SK-N-SH treated with all-trans-retinoic acid at 6 μM for 48 hours (cell line): ENCODE data around the gene TMEM269.

Experiments
- ARNTL ChIP-seq: fragments of 450-650 bp; formaldehyde crosslinking; IDR thresholded peaks from 2 replicates; pipeline ENCODE4 v1.5.0; 2020; ENCODE audit warnings: low read depth, mild to moderate bottlenecking, moderate library complexity, borderline replicate concordance
- CREB5 ChIP-seq: fragments of 250-450 bp; sonication (Bioruptor Pico); IDR thresholded peaks from 2 replicates; pipeline ENCODE4 v1.5.1; 2020; ENCODE audit warnings: low read depth, mild to moderate bottlenecking, moderate library complexity
- CSDC2 ChIP-seq: fragments of 250-450 bp; sonication (Bioruptor Pico); IDR thresholded peaks from 2 replicates; pipeline ENCODE4 v1.5.0; 2020; ENCODE audit warnings: mild to moderate bottlenecking, moderate library complexity
- CSRNP3 ChIP-seq: fragments of 250-450 bp; sonication (Bioruptor Pico); IDR thresholded peaks from 2 replicates; pipeline ENCODE4 v1.5.1; 2021; ENCODE audit warnings: mild to moderate bottlenecking, moderate library complexity
- ESRRG ChIP-seq: fragments of 250-450 bp; sonication (Bioruptor Pico); IDR thresholded peaks from 2 replicates; pipeline ENCODE4 v1.6.1; 2021; ENCODE audit warnings: mild to moderate bottlenecking
- POU6F1 ChIP-seq: fragments of 250-450 bp; sonication (Bioruptor Pico); IDR thresholded peaks from 2 replicates; pipeline ENCODE4 v1.8.0; 2021; ENCODE audit warnings: low read depth, mild to moderate bottlenecking, moderate library complexity, borderline replicate concordance
- RARB ChIP-seq: fragments of 250-450 bp; sonication (Bioruptor Pico); IDR thresholded peaks from 2 replicates; pipeline ENCODE4 v1.8.0; 2021; ENCODE audit warnings: mild to moderate bottlenecking, moderate library complexity
- TOX ChIP-seq: fragments of 250-450 bp; sonication (Bioruptor Pico); IDR thresholded peaks from 2 replicates; pipeline ENCODE4 v1.8.0; 2021; ENCODE audit warnings: mild to moderate bottlenecking, moderate library complexity, borderline replicate concordance
- ZFP30 ChIP-seq: fragments of 450-650 bp; formaldehyde crosslinking; IDR thresholded peaks from 2 replicates; pipeline ENCODE4 v1.5.0; 2022; ENCODE audit warnings: mild to moderate bottlenecking, moderate library complexity

- TF ChIP-seq POU6F1 (CRISPR knock-in tag) (no peak), CSRNP3 (CRISPR knock-in tag) (no peak), TOX (CRISPR knock-in tag) (no peak), ZFP30 (CRISPR knock-in tag) (no peak), ESRRG (CRISPR knock-in tag) (no peak), RARB (CRISPR knock-in tag) (no peak), CREB5 (CRISPR knock-in tag) (no peak), CSDC2 (no peak), ARNTL (CRISPR knock-in tag) (no peak)
Observed at GRCh38 chr1:42815941-42816584, 31.3 kb downstream of the TMEM269 start.
